Esophagus squamous epithelium (tissue), 4 donors: ENCODE results near the gene TOM1.

Experiments
- CTCF ChIP-seq, 6 experiments: fragments of 450-650 bp in 4 of 6; fragments of 200-600 bp in 2 of 6; sonication (generic) in 2 of 6; IDR thresholded peaks; one replicate each; pipeline ENCODE4 v1.5.1; 2016 to 2019; ENCODE audit warnings: antibody characterized with exemption in 6 of 6, mild to moderate bottlenecking in 4 of 6, moderate library complexity in 4 of 6
- POLR2A ChIP-seq, 4 donors: fragments of 450-650 bp; IDR thresholded peaks; one replicate each; pipeline ENCODE4 v1.6.1; 2017; ENCODE audit warnings: antibody characterized with exemption in 4 of 4, mild to moderate bottlenecking in 4 of 4, moderate library complexity in 3 of 4

- TF ChIP-seq CTCF (IDR thresholded peaks at IDR 0.05) (no peak), POLR2A (IDR thresholded peaks at IDR 0.05) (no peak)
Observed at GRCh38 chr22:35384975-35385588, 85.4 kb downstream of the TOM1 start.
